ENCODE data around the gene FN1.

The FN1 gene

DNA sequence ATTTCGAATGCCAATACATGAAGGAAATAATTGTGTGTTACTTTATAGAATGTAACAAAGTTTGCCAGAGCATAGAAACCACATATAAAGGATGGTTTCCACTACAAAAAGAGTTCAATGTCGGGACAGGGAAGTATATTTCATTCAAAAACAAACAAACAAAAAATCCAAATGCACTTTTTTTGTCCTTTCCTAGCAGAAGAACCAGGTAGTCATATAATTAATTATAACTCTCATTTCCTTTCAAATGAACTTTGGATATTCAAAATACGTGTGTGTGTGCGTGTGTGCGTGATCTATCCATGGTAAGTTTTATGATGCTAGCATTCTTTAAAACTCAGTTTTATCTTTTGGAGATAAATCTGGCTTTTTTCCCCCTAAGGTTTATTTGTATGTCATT lies 8.3 kb downstream of the FN1 start:
- TF ChIP-seq, protein P1, sequence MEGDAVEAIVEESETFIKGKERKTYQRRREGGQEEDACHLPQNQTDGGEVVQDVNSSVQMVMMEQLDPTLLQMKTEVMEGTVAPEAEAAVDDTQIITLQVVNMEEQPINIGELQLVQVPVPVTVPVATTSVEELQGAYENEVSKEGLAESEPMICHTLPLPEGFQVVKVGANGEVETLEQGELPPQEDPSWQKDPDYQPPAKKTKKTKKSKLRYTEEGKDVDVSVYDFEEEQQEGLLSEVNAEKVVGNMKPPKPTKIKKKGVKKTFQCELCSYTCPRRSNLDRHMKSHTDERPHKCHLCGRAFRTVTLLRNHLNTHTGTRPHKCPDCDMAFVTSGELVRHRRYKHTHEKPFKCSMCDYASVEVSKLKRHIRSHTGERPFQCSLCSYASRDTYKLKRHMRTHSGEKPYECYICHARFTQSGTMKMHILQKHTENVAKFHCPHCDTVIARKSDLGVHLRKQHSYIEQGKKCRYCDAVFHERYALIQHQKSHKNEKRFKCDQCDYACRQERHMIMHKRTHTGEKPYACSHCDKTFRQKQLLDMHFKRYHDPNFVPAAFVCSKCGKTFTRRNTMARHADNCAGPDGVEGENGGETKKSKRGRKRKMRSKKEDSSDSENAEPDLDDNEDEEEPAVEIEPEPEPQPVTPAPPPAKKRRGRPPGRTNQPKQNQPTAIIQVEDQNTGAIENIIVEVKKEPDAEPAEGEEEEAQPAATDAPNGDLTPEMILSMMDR (tag by site-specific recombination; IDR thresholded peaks at IDR 0.05), result no peak
- TF ChIP-seq ZNF184 (tag by site-specific recombination; IDR thresholded peaks at IDR 0.05) (no peak), EGR2 (tag by site-specific recombination; IDR thresholded peaks at IDR 0.05; ENCODE audit: low read depth) (no peak), ZNF221 (tag by site-specific recombination; IDR thresholded peaks at IDR 0.05; ENCODE audit: borderline replicate concordance) (no peak)
- TF ChIP-seq, protein P2, sequence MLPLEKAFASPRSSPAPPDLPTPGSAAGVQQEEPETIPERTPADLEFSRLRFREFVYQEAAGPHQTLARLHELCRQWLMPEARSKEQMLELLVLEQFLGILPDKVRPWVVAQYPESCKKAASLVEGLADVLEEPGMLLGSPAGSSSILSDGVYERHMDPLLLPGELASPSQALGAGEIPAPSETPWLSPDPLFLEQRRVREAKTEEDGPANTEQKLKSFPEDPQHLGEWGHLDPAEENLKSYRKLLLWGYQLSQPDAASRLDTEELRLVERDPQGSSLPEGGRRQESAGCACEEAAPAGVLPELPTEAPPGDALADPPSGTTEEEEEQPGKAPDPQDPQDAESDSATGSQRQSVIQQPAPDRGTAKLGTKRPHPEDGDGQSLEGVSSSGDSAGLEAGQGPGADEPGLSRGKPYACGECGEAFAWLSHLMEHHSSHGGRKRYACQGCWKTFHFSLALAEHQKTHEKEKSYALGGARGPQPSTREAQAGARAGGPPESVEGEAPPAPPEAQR (tag by site-specific recombination; IDR thresholded peaks at IDR 0.05), result no peak
- Histone ChIP-seq H3K4me3 (ENCODE audit: low read depth, low read length) (no peak overlapping the region), H3K4me1 (ENCODE audit: control insufficient read depth, insufficient read depth, low read length) (no peaks in the 10 kb centered on the region), H3K9me3 (ENCODE audit: control insufficient read depth, insufficient read depth, low read depth, low read length) (no peaks in the 10 kb centered on the region), H3K36me3 (ENCODE audit: control insufficient read depth in 2 of 2, insufficient read depth in 1 of 2, low read length in 2 of 2) (peaks cover 31 to 74% of the 10 kb centered on the region in 2 experiments), H3K27ac (ENCODE audit: extremely low read depth, low read depth, low read length) (no peak overlapping the region)
- CTCF ChIA-PET, result no interaction called here
- POLR2A ChIA-PET, result no interaction called here

DNA sequence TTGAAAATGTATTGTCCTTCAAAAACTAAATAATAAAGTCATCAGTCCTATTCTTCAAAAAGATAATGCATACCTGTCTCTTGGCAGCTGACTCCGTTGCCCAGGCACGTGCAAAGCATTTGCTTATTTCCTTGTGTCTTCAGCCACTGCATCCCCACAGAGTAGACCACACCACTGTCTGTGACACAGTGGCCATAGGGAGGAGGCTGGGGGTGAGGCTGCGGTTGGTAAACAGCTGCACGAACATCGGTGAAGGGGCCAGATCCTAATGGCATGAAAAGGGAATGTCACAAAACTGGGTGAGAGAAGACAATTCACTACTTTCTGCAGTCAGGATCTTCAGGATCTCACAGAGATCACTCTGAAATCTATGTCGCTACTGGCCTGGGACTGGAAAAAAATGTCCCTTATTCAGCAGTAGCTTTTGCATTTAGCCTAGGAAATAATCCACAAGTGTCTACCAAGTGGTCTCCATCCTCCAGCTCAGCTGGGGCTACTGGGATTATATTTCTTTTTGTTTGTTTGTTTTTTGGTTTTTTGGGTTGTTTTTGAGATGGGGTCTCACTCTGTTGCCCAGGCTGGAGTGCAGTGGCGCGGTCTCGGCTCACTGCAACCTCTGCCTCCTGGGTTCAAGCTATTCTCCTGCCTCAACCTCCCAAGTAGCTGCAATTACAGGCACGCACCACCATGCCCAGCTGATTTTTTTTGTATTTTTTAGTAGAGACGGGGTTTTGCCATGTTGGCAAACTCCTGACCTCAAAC lies 10.7 kb downstream of the FN1 start:
- no peak overlapping the region for H3K4me3 ChIP-seq (ENCODE audit: low read depth, low read length)
- H3K9me3 ChIP-seq (ENCODE audit: control insufficient read depth, insufficient read depth, low read depth, low read length), result no peaks in the 10 kb centered on the region
- H3K36me3 ChIP-seq (ENCODE audit: control insufficient read depth in 2 of 2, insufficient read depth in 1 of 2, low read length in 2 of 2), result peaks cover 43 to 78% of the 10 kb centered on the region in 2 experiments
- no peaks in the 10 kb centered on the region for H3K4me1 ChIP-seq (ENCODE audit: control insufficient read depth, insufficient read depth, low read length)
- H3K27ac ChIP-seq (ENCODE audit: extremely low read depth, low read depth, low read length), result no peak overlapping the region
- CTCF ChIA-PET, result interaction anchor here (0.6 kb wide), 1 partner anchor 621 kb away, joined by 3 read pairs; no protein-coding TSS in a partner anchor
- TF ChIP-seq ZNF121 (tag by site-specific recombination; IDR thresholded peaks at IDR 0.05), result 0 out of 2 replicates have a peak, but pooled peaks have one; percentile 14
- TF ChIP-seq ZNF561 (tag by site-specific recombination; IDR thresholded peaks at IDR 0.05; ENCODE audit: borderline replicate concordance), result no peak
- POLR2A ChIA-PET, result interaction anchor here (0.7 kb wide), 1 partner anchor 16 kb away, joined by 6 read pairs; no protein-coding TSS in a partner anchor

DNA sequence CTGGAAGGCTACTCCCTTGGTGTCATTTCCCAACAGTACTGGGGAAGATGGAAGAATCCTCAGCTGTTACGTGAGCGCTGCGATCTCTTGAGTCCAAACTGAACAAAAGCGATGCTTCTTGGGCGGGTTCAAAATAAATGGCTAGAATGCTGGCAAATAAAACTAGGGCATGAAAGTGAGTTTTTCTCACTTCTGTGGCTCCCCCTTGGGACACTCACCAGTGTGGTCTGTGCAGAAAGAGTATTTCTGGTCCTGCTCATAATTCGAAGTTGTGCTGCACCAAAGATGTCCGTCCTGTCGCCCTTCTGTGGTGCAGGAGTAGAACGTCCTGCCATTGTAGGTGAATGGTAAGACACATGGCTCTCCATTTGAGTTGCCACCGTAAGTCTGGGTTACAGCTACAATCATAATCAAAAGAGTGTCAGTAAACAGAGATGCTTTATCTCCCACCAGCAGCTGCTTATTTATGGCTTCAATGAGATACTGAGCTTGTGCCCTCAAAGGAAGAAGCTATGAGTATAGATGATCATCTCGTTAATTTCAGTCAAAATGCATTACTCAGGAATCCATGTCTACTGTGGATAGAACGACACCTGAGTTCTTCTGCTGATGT lies 11.8 kb downstream of the FN1 start:
- Histone ChIP-seq H3K36me3 (ENCODE audit: control insufficient read depth in 2 of 2, insufficient read depth in 1 of 2, low read length in 2 of 2) (peaks cover 49 to 75% of the 10 kb centered on the region in 2 experiments), H3K9me3 (ENCODE audit: control insufficient read depth, insufficient read depth, low read depth, low read length) (no peaks in the 10 kb centered on the region), H3K27ac (ENCODE audit: extremely low read depth, low read depth, low read length) (no peak overlapping the region), H3K4me1 (ENCODE audit: control insufficient read depth, insufficient read depth, low read length) (no peaks in the 10 kb centered on the region), H3K4me3 (ENCODE audit: low read depth, low read length) (no peak overlapping the region)
- CTCF ChIA-PET, result interaction anchor here (0.6 kb wide), 1 partner anchor 1617 kb away, joined by 3 read pairs; no protein-coding TSS in a partner anchor
- POLR2A ChIA-PET, result interaction anchor here (0.7 kb wide), 1 partner anchor 11 kb away, joined by 3 read pairs; no protein-coding TSS in a partner anchor
- TF ChIP-seq WT1 (tag by site-specific recombination; IDR thresholded peaks at IDR 0.05), result no peak
- no peak for TF ChIP-seq KLF8 (tag by site-specific recombination; IDR thresholded peaks at IDR 0.05)
- no peak for TF ChIP-seq ZNF140 (tag by site-specific recombination; IDR thresholded peaks at IDR 0.05)
- no peak for TF ChIP-seq MYNN (tag by site-specific recombination; IDR thresholded peaks at IDR 0.05; ENCODE audit: borderline replicate concordance)
- TF ChIP-seq, protein P3, sequence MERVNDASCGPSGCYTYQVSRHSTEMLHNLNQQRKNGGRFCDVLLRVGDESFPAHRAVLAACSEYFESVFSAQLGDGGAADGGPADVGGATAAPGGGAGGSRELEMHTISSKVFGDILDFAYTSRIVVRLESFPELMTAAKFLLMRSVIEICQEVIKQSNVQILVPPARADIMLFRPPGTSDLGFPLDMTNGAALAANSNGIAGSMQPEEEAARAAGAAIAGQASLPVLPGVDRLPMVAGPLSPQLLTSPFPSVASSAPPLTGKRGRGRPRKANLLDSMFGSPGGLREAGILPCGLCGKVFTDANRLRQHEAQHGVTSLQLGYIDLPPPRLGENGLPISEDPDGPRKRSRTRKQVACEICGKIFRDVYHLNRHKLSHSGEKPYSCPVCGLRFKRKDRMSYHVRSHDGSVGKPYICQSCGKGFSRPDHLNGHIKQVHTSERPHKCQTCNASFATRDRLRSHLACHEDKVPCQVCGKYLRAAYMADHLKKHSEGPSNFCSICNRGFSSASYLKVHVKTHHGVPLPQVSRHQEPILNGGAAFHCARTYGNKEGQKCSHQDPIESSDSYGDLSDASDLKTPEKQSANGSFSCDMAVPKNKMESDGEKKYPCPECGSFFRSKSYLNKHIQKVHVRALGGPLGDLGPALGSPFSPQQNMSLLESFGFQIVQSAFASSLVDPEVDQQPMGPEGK (tag by site-specific recombination; IDR thresholded peaks at IDR 0.05), result no peak
- no peak for TF ChIP-seq REPIN1 (tag by site-specific recombination; IDR thresholded peaks at IDR 0.05; ENCODE audit: low read depth)
- TF ChIP-seq ZNF221 (tag by site-specific recombination; IDR thresholded peaks at IDR 0.05; ENCODE audit: borderline replicate concordance), result no peak
- TF ChIP-seq, protein P4, sequence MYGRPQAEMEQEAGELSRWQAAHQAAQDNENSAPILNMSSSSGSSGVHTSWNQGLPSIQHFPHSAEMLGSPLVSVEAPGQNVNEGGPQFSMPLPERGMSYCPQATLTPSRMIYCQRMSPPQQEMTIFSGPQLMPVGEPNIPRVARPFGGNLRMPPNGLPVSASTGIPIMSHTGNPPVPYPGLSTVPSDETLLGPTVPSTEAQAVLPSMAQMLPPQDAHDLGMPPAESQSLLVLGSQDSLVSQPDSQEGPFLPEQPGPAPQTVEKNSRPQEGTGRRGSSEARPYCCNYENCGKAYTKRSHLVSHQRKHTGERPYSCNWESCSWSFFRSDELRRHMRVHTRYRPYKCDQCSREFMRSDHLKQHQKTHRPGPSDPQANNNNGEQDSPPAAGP (tag by site-specific recombination; IDR thresholded peaks at IDR 0.05), result no peak
- TF ChIP-seq ZNF610 (tag by site-specific recombination; IDR thresholded peaks at IDR 0.05; ENCODE audit: borderline replicate concordance), result no peak
- no peak for TF ChIP-seq ZNF23 (tag by site-specific recombination; IDR thresholded peaks at IDR 0.05; ENCODE audit: borderline replicate concordance)
- TF ChIP-seq, protein P5, sequence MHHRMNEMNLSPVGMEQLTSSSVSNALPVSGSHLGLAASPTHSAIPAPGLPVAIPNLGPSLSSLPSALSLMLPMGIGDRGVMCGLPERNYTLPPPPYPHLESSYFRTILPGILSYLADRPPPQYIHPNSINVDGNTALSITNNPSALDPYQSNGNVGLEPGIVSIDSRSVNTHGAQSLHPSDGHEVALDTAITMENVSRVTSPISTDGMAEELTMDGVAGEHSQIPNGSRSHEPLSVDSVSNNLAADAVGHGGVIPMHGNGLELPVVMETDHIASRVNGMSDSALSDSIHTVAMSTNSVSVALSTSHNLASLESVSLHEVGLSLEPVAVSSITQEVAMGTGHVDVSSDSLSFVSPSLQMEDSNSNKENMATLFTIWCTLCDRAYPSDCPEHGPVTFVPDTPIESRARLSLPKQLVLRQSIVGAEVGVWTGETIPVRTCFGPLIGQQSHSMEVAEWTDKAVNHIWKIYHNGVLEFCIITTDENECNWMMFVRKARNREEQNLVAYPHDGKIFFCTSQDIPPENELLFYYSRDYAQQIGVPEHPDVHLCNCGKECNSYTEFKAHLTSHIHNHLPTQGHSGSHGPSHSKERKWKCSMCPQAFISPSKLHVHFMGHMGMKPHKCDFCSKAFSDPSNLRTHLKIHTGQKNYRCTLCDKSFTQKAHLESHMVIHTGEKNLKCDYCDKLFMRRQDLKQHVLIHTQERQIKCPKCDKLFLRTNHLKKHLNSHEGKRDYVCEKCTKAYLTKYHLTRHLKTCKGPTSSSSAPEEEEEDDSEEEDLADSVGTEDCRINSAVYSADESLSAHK (tag by site-specific recombination; IDR thresholded peaks at IDR 0.05), result no peak
- no peak for TF ChIP-seq SCRT2 (tag by site-specific recombination; IDR thresholded peaks at IDR 0.05)
